Retinal pigment epithelial cell (primary cell): ENCODE data around the gene WFIKKN2.
"Not testable (repeated sequence)": the region's sequence is repeated elsewhere in the genome, so short reads cannot be mapped to it uniquely, and the experiment has no call there.

Experiments
- DNase-seq: peaks from one replicate; pipeline ENCODE4 v3.0.0-alpha.2; 2010; ENCODE audit warnings: low read depth
- H3K4me3 ChIP-seq: 2 replicates; pipeline ENCODE4 v1.5.1; 2011; ENCODE audit warnings: mild to moderate bottlenecking, low read length, control low read depth, moderate library complexity
- CTCF ChIP-seq: conservative IDR thresholded peaks from 2 replicates; pipeline ENCODE4 v1.5.1; 2011; ENCODE audit warnings: low read depth, low read length, control low read depth, inconsistent platforms

Gene WFIKKN2

GRCh38 chr17:50856431-50856830 lies 21.0 kb downstream of the WFIKKN2 start:
- H3K4me3 ChIP-seq = no peak overlapping the region
- no peak for TF ChIP-seq CTCF
- no peak for DNase-seq

- no peak for TF ChIP-seq CTCF
- H3K4me3 ChIP-seq = no peak overlapping the region
- DNase-seq = no peak
Measured at GRCh38 chr17:50858486-50859225, 23.3 kb downstream of the WFIKKN2 start.

GRCh38 chr17:50859727-50860126 lies 24.3 kb downstream of the WFIKKN2 start:
- not testable (repeated sequence) for H3K4me3 ChIP-seq, DNase-seq

GRCh38 chr17:50861334-50861676 lies 25.9 kb downstream of the WFIKKN2 start:
- no peak for DNase-seq
- H3K4me3 ChIP-seq = no peak overlapping the region
- no peak for TF ChIP-seq CTCF

GRCh38 chr17:50861822-50862528 lies 26.6 kb downstream of the WFIKKN2 start:
- TF ChIP-seq CTCF = no peak
- H3K4me3 ChIP-seq = no peak overlapping the region
- DNase-seq = no peak

GRCh38 chr17:50863221-50863843 lies 27.9 kb downstream of the WFIKKN2 start:
- TF ChIP-seq CTCF = peak; percentile 71
- no peak for DNase-seq
- H3K4me3 ChIP-seq = peak overlapping the region; percentile 71

GRCh38 chr17:50863931-50864330 lies 28.5 kb downstream of the WFIKKN2 start:
- DNase-seq = no peak
- TF ChIP-seq CTCF = no peak
- peak overlapping the region; percentile 71 for H3K4me3 ChIP-seq
